ENCODE measurements around the gene MSH5.
A peak's percentile ranks its signal among the peaks of the same experiment; 100 is the strongest.
"Not testable (repeated sequence)": the region's sequence is repeated elsewhere in the genome, so short reads cannot be mapped to it uniquely, and the experiment has no call there.

MSH5 gene

DNA sequence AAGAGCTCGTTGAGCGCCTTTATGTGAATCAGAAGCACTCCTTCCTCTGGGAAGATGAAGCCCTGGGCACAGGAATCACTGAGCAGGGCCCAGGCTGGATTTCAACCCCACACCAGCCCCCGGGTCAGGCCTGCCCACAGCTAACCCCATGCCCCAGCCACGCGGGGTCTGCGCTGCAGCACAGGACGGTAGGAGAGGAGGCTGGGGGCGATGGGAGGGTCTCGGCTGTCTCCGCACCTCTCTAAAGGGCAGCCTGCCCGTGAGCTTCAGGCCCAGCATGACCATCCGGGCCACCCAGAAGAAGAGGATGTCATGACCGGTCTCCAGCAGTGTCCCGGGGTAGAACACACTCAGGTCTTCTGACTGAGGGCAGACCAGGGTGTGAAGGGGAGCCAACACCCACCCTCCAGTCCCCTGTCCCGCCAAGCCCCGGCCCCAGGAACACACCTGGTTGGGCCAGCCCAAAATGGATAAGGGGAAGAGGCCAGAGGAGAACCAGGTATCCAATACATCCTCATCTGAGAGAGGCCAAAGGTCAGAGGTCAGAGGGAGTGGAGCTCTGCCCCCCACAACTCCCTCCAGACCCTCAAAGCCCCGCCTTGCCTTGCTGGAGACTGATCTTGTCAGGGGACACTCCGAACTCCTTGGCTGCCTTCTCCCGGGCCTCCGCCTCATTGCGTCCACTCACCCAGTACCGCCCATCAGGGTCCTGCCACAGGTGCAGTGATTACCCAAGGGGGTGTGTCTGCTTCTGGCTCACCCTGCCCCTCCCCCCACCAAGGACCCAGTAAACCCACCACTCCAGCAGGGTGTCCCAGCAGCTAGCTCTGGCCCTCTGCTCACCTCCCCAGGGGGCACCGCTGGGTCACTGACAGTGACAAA is 41.7 kb downstream of the MSH5 start:
- DNase-seq, result no peak

DNA sequence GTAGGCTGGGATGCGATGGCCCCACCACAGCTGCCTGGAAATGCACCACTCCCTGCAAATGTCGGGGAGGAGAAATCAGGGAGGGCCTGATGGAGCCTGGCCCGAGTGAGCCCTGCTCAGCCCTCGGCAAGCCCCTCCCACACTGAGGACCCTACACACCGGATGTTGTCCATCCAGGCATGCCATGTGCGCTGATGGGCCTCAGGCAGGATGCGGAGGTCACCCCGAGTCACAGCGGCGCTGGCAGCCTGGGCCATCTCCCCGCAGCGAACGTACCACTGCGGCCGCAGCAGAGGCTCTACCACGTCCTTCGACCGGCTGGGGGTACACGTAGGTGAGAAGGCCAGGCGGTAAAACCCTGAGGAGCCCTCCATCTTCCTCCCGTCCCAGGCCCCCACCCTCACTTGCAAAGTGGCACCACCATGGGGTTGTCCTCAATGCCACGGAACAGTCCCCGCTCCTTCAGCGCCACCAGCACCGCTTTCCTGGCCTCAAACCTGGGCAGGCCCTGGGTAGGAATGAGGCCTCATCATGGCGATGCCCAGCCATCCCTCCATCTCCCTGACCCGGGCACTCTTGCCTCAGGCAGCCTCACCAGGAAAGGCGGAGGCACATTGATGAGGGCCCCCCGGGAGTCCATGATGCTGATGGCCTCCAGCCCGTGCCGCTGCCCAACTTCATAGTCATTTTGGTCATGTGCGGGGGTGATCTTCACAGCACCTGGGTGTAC is 42.5 kb downstream of the MSH5 start:
- DNase-seq, result no peak

DNA sequence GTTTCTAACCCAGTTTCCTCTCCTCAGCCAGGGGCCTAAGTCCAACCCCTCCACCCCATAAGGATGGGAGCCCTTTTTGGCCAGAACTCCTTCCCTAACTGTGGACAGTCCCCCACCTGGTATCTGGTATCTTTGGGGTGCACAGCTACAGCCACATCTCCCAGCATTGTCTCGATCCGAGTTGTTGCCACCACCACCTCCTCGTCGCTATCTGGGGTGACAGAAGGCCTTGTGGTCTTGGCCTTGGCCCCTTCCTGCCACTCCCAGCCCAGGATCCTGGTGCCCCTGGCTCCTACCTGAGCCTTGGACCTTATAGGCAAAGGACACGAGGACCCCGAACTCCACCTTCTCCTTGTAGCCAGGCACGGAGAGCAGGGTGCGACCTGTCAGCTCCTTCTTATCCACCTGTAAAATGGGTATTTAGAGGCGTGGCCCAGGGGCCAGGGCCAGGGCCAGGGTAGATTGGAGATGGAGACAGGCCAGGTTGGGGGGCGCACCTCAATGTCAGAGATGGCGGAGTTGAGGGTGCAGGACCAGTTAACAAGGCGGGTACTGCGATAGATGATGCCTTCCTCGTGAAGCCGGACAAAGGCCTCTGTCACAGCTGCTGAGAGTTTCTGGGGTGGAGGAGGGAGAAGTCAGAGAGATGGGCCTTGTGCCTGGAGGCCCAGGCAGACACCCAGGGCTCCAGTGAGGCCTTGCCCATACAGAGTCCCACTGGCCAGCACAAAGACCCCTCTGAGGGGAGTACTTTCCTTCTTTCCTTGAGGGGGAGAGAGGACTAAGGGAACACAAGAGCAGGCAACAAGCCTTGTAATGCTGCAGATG is 44.5 kb downstream of the MSH5 start:
- DNase-seq, result no peak

DNA sequence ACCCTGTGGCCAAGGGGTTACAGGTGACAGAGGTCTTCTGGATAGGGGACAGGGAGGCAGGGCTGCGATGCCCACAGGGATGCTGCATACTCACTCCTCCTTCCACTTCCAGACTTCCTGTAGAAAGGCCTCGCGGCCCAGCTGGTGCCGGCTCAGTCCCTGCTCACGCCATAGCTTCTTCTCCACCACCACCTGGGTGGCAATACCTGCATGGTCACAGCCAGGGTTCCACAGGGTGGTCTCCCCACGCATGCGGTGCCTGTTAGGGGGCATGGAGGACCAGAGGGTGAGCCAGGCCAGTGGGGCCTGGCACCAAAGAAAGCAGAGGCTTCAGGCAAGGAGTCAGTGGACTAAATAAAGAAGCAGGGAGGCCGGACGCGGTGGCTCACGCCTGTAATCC is 45.7 kb downstream of the MSH5 start:
- no peak for DNase-seq

DNA sequence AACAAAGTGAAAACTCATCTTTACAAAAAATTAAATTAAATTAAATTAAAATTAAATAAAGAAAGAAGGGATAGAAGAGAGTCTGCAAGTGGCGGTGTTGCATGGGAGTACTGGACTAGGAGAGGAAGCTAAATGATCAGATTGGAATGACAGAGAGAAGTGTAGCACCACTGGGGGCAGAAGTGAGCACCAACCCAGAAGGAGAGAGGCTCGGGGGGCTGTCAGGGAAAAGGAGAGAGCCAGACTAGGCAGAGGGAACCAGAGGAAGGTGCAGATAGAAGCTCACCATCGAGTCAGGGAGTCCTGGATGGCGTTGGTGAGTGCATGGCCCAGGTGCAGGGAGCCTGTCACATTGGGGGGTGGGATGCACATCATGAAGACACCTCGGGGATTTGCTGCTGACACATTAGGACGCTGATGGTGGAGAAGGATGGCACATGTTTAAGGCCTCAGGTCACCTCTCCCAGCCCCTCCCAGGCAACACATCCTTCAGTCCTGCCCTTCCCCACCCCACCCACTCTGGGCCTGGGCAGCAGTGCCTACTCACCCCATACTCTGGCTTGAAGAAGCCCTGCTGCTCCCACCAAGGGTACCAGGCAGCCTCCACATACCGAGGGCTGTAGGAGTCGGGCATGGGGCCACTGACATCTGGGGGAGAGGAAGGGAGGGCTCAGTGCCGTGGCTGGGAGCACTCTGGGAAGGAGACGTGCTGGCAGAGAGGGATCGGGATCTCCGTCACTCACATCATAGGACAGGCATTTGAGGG is 51.7 kb downstream of the MSH5 start:
- DNase-seq, result peak; percentile 75

DNA sequence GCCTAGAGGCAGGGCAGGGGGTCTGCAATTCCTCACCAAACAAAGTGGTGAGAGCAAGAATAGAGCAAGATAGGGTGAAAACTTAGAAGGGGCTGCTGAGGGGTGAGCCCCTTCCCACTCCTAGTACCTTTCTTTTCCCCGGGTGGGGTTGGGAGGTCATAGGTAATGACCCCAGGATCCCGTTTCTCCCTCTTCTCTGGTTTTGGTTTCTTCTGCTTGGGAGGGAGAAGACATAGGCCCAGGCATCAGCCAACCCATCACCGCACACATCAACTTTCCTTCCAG is 52.2 kb downstream of the MSH5 start:
- DNase-seq, result no peak

DNA sequence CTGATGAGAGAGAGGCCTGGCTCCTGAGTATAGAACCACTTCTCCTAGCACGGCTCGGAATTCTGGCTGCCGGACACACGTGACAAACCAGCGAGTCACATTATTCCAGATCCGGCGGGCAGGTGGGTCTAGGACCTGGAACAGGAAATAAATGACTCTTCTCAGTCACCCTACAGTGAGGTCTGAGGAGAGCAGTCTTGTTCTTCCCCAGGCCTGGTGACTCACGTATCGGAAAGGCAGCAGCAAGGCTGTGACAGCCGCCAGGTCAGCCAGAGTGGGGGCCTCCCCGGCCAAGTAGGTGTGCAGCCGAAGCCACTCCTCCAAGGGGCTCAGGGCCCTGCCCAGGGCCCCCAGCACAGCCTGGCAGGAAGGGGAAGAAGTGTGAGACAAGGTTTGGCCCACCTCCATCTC is 53.0 kb downstream of the MSH5 start:
- no peak for DNase-seq

DNA sequence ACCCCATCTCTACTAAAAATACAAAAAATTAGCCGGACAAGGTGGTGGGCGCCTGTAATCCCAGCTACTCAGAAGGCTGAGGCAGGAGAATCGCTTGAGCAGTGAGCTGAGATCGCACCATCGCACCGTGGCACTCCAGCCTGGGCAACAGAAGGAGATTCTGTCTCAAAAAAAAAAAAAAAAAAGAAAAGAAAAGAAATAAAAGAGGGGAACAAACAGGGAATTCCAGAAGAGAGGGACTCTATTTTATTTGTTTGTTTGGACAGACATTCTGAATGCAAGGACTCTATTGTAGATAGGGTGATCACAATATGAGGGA is 54.1 kb downstream of the MSH5 start:
- DNase-seq, result not testable (repeated sequence)

DNA sequence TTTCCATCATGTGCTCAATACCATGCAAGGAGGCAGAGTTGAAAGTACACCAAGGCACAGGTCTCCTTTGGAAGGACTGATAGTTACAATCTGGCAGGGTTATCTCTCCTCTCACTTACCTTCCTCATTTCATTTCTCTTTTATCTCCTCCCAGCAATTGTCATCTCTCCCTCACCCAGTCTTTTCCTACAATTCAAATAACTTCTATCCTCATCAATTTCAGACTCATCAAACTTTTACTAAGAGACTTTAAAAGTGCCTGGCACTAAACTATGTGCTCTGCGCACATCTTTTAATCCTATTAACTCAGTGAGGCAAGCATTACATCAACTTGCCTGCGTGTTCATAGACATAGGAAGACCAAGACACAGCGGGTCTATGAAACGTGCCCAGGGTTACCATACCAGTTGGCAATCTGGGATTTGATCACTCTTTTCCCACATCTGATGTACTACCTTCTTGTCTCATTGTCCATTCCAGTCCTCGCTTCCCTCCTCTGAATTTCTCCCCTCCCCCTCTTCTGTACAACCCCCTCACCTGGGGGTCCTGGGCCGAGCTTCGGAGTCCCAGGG is 54.6 kb downstream of the MSH5 start:
- DNase-seq, result peak; percentile 37

DNA sequence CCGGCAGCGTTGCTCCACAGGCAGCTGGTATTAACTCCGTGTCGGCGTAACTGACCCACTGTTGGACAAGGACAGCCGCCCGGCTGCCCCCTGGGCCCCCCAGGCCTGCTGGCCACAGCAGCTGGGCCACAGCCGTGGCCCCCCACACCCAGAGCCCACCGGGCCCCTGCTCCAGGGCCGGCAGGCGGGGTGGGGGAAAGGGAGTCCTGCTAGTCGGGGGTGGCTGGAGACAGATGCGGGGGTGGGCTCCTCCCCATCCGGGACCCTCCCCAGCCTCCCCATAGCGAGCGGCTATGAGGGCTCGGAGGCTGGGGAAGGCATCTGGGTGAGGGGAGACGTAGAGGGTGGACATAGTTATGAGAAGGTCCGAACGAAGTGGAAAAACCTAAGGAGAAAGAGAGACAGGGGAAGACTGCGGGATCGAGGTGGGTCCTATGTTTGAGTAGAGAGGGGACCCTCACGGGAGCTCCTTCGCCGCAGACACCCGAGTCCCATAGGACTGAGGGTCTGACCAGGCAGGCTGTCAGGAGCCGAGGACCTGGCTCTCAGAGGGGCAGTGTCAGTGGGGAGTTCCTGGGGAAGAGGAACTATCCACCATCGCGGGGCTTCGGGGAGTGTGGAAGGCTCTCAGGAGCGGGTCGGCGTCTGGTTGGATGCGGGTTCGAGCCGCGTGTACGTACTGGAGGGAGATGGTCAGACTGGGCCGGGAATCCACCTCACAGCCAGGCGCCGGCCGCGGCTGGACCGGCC is 55.2 kb downstream of the MSH5 start:
- DNase-seq, result peak; percentile 89

DNA sequence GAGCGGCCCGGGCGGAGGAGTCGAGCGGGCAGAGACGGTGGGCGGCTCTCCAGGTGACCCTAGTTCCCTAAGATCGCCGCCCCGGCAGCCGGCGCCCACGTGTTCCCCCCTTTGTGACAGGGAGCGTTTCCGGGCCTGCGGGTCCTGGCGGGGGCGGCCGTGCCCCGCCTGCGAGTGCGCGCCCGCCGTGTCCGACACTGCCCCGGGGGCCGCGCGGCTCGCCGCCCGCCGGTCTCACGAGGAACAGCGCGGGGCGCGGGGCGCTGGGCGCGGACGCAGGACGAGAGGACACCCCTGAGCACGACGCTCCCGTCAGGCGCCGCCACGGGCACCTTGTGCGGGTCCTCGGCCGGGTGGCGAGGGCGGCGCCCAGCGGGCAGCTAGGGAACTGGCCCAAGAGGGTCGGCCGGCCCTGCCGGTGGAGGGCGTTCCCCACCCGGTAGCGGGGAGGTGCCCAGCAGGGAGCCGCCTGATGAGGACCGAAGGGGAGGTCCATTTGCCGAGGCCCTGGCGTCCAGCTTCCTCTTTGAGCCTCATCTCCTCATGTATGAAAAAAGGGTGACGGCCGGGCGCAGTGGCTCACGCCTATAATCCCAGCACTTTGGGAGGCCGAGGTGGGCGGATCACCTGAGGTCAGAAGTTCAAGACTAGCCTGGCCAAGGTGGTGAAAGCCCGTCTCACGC is 56.0 kb downstream of the MSH5 start, which contains the start of gene VARS1:
Gene VARS1, minus strand, starts transcription at position 137 of the 683 bp plus-strand sequence. CDS start 535 bp downstream, outside the sequence.
- DNase-seq, result peak; percentile 91

DNA sequence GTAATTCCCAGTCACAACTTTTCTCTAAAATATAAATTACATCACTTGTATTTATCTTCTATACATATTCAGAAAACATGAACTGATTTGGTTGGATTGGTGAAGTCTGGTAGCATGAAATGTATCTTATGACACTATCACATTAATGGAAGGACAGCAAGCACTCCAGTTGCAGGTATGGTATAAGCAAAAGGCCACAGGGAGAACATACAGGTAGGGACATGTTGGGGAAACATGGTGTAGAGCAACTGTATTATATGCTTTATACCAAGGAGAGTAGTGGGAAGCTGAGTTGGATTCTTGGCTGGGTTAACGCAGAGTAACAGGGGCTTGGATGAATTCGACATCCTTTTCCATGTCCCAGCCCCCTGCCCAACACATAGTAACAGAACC is 57.2 kb downstream of the MSH5 start:
- DNase-seq, result no peak

DNA sequence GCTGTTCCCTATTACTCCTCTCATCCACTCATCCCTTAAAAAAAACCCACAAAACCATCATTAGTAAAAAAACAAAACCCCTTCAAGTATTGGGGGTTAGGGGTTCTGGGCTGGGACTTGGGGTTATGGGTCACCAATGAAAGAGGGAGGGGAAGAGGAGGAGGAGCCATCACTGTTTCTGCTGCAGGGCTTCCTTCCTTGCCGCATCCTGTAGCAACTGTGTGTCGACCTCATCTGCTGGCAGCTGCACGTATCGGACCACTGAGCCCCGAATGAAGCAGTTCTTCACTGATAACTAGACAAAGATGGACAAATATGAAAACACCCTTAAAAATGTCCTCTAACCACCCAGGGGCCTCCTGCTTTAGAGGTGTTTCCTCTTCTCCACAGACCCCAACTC is 57.8 kb downstream of the MSH5 start:
- no peak for DNase-seq

DNA sequence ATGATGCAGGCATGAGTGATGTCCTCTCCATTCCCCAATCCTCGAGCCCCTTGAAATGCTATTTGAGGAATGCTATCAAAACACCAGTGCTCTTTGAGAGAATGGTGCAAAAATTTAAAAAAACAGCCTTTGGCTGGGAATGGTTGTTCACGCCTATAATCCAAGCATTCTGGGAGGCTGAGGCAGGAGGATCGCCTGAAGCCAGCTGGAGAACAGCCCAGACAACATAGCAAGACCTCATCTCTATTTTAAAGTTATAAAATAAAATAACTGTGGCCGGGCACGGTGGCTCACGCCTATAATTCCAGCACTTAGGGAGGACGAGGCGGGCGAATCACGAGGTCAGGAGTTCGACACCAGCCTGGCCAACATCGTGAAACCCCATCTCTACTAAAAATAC is 60.0 kb downstream of the MSH5 start:
- no peak for DNase-seq

DNA sequence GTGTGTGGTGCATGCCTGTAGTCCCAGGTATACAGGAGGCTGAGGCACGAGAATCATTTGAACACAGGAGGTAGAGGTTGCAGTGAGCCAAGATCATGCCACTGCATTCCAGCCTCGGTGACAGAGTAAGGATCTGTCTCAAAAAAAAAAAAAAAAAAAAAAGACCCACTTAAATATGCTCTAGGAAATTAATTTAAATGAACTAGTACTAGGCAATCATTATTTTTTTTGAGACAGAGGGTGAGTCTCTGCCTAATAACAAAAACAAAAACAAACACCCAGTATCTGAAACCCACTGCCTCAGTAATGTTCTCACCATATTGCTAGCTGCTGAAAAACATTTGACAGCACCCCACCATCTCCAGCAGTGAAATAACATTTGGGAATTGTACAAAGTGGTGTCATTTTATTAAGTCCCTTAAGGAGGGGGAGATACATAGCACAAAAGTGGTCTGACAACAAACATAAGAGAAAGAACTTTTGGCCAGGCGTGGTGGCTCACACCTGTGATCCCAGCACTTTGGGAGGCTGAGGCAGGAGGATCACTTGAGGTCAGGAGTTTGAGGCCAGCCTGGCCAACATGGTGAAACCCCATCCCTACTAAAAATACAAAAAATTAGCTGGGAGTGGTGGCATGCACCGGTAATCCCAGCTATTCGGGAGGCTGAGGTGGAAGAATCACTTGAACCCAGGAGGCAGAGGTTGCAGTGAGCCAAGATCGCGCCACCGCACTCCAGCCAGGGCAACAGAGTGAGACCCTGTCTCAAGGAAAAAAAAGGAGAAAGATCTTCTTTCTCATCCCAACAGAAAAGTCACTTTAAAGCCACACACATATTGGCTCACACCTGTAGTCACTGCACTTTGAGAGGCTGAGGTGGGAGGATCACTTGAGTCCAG is 61.5 kb downstream of the MSH5 start:
- not testable (repeated sequence) for DNase-seq

DNA sequence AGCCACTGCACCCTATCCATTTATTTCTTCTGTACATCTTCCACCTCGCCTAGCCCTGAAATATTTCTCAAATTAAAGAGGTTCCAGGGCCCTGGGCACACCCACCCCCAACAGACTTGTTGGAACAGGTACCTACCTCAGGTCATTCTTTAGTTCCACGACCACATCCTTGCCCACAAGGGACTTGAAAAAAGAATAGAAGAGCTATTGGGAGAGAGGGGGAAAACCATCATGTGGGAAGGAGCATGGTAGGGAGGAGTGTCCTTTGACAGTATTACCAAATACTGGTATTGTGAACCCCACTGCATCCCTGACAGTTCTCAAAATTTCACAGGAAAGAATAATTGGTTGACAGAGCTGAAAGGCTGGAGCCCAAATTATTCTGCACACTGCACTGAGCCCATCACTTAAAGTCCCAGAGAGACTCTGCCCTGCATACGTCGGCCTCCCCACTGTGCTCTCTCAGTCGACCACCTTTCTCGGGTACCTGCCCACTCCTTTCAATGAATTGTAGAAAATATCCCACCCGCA is 66.2 kb downstream of the MSH5 start:
- DNase-seq, result no peak

DNA sequence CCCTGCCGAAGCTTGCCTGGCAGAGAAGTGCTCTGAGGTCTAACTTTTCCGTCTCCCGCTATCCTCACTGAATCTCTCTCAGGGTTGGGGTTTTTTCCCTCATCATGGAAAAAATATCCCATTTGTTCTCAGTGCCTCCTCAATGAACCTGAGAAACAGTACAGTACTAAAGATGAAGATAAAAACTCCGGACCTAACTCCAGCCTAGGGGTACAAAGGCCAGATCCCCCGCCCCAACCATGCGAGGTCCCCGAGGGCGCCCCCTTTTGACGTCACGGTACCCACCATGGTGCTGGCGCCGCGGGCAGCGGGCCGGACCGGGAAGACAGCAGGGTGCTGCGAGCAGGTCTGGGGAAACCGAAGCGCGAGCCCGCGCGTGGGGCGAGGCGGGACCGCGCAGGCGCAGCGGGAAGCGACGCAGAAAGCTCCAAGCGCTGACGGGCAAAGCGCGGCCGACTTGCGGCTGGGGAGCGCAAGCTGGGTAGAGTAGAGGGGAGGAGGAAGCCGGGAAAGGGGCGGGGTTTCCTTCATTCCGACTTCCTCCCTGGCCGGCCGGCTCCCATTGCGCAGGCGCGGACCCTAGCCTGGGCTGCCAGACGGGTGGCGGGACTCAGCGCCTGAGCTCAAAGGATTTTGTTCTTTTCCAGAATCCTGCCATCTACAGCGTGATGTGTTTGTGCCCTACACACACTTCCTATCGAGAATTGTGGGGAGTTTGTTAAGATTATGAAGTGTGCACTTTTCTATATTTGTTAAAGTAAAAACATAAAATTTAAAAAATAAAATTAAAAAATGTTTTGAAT is 66.9 kb downstream of the MSH5 start, which contains the start of gene LSM2:
Gene LSM2, minus strand, starts transcription at position 497 of the 803 bp plus-strand sequence. Its CDS starts 209 bp downstream, at position 288.
- DNase-seq, result peak; percentile 99

DNA sequence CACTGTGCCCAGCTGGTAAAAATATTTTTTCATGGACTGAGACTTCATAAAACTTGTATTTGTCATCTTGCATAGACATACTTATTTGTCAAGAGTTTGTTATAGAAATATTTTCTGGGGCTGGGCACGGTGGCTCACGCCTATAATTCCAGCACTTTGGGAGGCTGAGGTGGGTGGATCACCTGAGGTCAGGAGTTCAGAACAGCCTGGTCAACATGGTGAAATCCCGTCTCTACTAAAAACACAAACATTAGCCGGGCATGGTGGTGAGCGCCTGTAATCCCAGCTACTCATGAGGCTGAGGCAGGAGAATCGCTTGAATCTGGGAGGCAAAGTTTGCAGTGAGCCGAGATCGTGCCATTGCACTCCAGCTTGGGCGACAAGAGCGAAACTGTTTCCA is 68.8 kb downstream of the MSH5 start:
- DNase-seq, result not testable (repeated sequence)

DNA sequence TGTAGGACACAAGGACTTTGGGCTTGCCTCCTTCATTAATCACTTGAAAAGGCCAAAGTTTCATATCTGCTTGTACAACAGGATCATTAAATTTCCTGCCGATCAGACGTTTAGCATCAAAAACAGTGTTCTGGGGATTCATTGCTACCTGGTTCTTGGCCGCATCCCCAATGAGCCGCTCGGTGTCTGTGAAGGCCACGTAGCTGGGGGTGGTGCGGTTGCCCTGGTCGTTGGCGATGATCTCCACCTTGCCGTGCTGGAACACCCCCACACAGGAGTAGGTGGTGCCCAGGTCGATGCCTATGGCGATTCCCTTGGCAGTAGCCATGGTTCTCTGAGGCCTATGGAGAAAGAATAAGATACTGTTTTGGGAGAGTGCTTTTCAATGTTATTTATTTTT is 71.8 kb downstream of the MSH5 start:
- DNase-seq, result no peak

All from retina (tissue), 1 donor.